ENCODE measurements around the gene SLFN14.
"Not testable (repeated sequence)": the region's sequence is repeated elsewhere in the genome, so short reads cannot be mapped to it uniquely, and the experiment has no call there.

The SLFN14 gene

DNA sequence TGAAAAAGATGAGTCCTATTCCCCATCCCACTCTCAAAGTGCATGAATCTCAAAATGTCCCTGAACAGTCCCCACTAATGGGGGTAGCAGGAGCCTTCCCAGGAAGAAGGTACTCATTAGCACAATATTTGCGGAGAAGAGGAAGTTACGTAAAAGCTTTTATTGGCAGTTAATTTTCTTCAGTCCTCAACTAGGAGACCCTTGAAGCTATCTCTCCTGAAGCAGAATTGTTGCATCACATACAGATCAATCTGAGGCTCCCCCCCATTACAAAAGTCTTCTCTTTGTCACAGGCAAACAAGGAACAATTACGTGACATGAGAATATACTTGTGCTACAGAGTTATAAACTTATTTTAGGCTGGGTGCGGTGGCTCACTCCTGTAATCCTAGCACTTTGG is 37.3 kb downstream of the SLFN14 start:
- no peak for DNase-seq (ENCODE audit: low read depth in 2 of 2, low spot score in 1 of 2)

DNA sequence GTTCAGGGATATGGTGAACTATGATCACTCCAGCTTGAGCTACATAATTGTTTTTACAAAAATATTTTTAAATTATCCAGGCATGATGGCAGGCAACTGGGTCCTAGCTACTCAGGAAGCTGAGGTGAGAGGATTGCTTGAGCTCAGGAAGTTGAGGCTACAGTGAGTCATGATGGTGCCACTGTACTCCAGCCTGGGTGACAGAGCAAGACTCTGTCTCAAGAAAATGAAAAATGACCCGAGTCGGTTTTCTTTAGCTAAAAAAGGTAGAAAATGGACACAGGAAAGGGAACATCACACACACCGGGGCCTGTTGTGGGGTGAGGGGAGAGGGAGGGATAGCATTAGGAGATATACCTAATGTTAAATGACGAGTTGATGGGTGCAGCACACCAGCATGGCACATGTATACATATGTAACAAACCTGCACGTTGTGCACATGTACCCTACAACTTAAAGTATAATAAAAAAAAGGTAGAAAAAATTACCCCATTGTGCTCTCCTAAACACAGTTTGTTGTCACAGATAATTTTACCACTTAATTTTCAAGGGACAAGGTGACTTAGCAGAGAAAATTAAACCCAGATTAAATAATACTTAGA is 38.9 kb downstream of the SLFN14 start:
- peak in 1 of 2 donors; percentile 29 for DNase-seq (ENCODE audit: low read depth in 2 of 2, low spot score in 1 of 2)

GRCh38 chr17:35521150-35521549 is 39.5 kb downstream of the SLFN14 start:
- DNase-seq (ENCODE audit: low read depth in 2 of 2, low spot score in 1 of 2) = no peak

DNA sequence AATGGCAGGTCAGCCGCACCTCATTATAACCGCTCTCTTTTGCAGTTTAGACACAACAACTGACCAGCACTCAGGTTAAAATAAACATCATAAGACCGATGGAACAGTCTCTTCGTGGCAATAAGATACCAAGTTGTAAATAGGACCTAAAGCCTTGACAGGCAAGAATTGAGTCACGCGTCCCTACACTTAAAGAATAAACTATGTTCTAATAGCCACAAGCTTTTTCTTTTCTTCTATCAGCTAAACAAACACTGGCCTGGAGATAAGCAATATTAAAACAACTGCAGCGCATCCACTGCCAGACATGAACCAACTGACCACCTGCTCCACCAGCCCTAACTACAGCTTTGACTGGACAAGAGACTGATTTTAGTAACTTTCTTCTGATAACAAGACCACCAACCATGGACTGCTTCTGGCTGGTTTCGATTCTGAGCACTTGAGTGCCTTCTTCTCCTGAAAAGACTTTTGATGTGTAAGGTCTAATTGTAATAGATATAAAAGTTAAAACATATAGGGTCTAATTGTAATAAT is 40.6 kb downstream of the SLFN14 start:
- DNase-seq (ENCODE audit: low read depth in 2 of 2, low spot score in 1 of 2) = no peak

DNA sequence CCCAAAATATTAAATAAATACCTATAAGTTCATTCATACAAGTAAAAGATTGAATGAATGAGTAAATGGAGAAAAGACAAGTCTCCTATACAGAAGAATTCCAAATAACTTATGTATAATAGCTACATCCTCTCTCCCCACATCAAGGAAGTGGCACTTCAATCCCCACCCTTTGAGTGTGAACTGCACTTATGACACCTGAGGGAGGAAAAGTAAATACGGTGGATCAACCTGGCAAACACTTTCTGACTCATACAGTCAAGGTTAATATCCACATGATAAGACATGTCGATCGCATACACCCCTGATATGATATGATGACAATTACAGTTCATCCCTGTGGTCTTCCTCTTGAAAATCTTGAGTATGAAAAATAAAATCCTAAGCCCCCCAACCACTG is 41.2 kb downstream of the SLFN14 start:
- no peak for DNase-seq (ENCODE audit: low read depth in 2 of 2, low spot score in 1 of 2)

- DNase-seq (ENCODE audit: low read depth in 2 of 2, low spot score in 1 of 2) = not testable (repeated sequence)
Measured at GRCh38 chr17:35518431-35518830, 42.2 kb downstream of the SLFN14 start.

- no peak for DNase-seq (ENCODE audit: low read depth in 2 of 2, low spot score in 1 of 2)
Measured at GRCh38 chr17:35515027-35515426, 45.6 kb downstream of the SLFN14 start.

DNA sequence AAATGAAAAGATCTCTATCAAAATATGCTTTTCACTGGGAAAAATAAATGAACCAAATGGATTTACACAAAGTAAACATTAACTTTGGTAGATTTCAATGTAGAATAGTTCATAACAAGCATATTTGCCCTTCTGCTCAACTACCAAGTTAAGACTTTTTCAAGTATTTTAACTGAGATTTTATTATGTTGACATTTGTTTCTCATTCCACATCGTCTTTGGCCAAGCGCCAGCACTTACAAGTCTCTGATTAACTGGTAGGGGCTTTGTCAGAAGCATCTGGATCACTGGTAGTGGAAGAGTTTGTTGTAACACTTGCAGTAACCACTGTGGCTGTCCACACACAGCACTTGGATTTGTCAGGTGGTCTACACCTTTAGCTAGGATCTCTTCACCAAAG is 46.1 kb downstream of the SLFN14 start:
- no peak for DNase-seq (ENCODE audit: low read depth in 2 of 2, low spot score in 1 of 2)
